HG03575 (cell line): ENCODE measurements around the gene AMDHD2.

Experiments used
- ATAC-seq: cut with Tn5 transposase; IDR thresholded peaks from one replicate; pipeline ENCODE4 v1.9.1; 2021; ENCODE audit not compliant: unreplicated experiment, insufficient number of reproducible peaks, low FRiP score; ENCODE audit errors: extremely low read depth

AMDHD2 gene

GRCh38 chr16:2482249-2482648 lies 37.9 kb upstream of the AMDHD2 start:
- no peak for ATAC-seq

- no peak for ATAC-seq
These were observed 37.2 kb upstream of the AMDHD2 start for GRCh38 chr16:2482708-2483534.

- ATAC-seq: no peak
These were observed 36.0 kb upstream of the AMDHD2 start for GRCh38 chr16:2483939-2484897.

GRCh38 chr16:2484898-2485508 lies 35.2 kb upstream of the AMDHD2 start:
- ATAC-seq: no peak

GRCh38 chr16:2485811-2486507 lies 34.2 kb upstream of the AMDHD2 start:
- no peak for ATAC-seq

- no peak for ATAC-seq
These were observed 33.3 kb upstream of the AMDHD2 start for GRCh38 chr16:2486645-2487516.

GRCh38 chr16:2487517-2487842 lies 32.7 kb upstream of the AMDHD2 start:
- ATAC-seq: no peak

- no peak for ATAC-seq
These were observed 32.2 kb upstream of the AMDHD2 start for GRCh38 chr16:2487903-2488531.

GRCh38 chr16:2489581-2489980 lies 30.6 kb upstream of the AMDHD2 start:
- ATAC-seq: no peak

- ATAC-seq: no peak
These were observed 29.7 kb upstream of the AMDHD2 start for GRCh38 chr16:2490190-2491105.

GRCh38 chr16:2492292-2492691 lies 27.9 kb upstream of the AMDHD2 start:
- ATAC-seq: no peak

GRCh38 chr16:2493605-2494004 lies 26.6 kb upstream of the AMDHD2 start:
- ATAC-seq: no peak

- no peak for ATAC-seq
These were observed 25.6 kb upstream of the AMDHD2 start for GRCh38 chr16:2494616-2495015.

- ATAC-seq: no peak
These were observed 25.1 kb upstream of the AMDHD2 start for GRCh38 chr16:2495041-2495440.

GRCh38 chr16:2496223-2497115 lies 23.7 kb upstream of the AMDHD2 start:
- ATAC-seq: no peak

- ATAC-seq: no peak
These were observed 23.0 kb upstream of the AMDHD2 start for GRCh38 chr16:2497116-2497630.
